ENCODE results near the gene CHRNB1.

DNA sequence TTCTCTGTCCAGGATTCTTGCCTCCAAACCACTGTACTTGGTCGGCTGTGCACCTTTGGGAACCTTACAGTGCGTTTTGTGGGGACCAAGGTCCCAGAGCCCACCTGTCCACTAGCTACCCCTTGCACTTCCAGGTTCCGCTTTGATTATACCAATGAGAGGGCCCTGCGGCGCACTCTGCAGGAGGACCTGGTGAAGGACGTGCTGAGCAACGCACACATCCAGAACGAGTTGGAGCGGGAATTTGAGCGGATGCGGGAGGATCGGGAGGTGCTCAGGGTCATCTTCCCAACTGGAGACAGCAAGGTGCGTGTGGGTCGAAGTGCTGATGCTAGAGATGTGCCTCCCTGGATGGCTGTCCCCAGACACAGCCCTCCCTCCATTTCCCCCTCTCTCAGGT lies 58.1 kb downstream of the CHRNB1 start:
- no peak for TF ChIP-seq EZH2 (IDR thresholded peaks at IDR 0.05)
- peak; percentile 49 for TF ChIP-seq CTCF (IDR thresholded peaks at IDR 0.05)
